Stimulated activated memory B cell treated with anti-CD40 and anti-IgM and Interleukin-4, amounts not matched to agents 10 μg/mL and 1 μg/mL and 100 μg/mL, for 72 hours (primary cell): ENCODE results near the gene HEXIM1.

Experiments used
- ATAC-seq: fragments of 150-1000 bp; cut with Tn5 transposase; 2 replicates; pipeline ENCODE4 v1.10.0; 2021
- H3K27ac Mint-ChIP-seq: one replicate; pipeline ENCODE4 v1.8.0; 2022; ENCODE audit warnings: mild to moderate bottlenecking, mixed read lengths
- H3K27me3 Mint-ChIP-seq: one replicate; pipeline ENCODE4 v1.8.0; 2022; ENCODE audit warnings: mixed read lengths
- H3K36me3 Mint-ChIP-seq: one replicate; pipeline ENCODE4 v1.8.0; 2022; ENCODE audit warnings: mixed read lengths
- H3K4me1 Mint-ChIP-seq: one replicate; pipeline ENCODE4 v1.8.0; 2022; ENCODE audit warnings: mixed read lengths
- H3K4me3 Mint-ChIP-seq: one replicate; pipeline ENCODE4 v1.8.0; 2022; ENCODE audit warnings: mild to moderate bottlenecking, moderate library complexity, mixed read lengths
- H3K9me3 Mint-ChIP-seq: one replicate; pipeline ENCODE4 v1.8.0; 2022; ENCODE audit warnings: mixed read lengths

The HEXIM1 gene

DNA sequence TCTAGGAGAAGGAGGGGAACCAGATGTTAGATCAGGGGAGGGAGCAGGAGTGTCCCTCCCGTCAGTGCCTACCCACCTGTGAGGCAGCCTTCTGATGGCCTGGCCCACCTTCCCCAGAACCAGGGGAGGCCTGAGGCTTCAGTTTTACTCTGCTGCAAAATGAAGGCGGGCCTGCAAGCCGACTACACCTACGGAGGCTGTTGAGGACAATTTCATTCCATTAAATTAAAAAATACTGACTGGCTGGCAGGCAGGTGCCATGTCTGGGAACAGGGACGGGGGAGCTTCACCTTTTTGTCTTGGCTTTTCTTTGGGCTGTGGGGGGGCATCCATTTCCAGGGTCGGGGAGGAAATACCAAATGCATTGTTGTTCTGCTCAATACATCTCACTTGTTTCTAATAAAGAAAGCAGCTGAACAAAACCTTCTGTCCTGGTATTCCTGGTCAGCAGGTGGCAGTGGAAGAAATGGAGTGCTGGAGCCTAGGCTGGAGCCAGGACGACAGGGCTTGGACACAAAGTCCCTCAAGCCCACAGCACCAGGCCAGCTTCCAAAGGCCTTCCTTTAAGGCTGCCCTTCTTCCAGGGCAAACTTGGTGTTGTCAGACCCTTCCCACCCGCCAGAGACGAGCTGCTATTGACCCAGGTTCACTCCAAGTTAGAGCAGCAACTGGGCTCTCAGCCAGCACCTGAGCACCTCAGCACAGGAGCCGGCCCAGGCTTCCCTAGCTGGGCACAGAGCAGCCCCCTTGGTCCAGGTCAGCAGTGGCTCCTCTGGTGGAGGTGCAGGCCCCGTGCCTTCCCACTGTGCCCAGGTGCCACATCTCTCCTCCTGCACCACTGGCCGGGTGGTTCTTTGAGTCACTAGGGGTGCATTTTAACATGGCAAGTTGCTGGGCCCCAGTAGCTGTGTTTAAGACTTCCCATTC lies 39.4 kb upstream of the HEXIM1 start:
- Mint-ChIP-seq H3K9me3 (no peaks in the 10 kb centered on the region), H3K27me3 (no peaks in the 10 kb centered on the region), H3K36me3 (peaks cover 48% of the 10 kb centered on the region), H3K27ac (no peak overlapping the region), H3K4me3 (no peak overlapping the region), H3K4me1 (peaks cover 12% of the 10 kb centered on the region)
- no peak for ATAC-seq

DNA sequence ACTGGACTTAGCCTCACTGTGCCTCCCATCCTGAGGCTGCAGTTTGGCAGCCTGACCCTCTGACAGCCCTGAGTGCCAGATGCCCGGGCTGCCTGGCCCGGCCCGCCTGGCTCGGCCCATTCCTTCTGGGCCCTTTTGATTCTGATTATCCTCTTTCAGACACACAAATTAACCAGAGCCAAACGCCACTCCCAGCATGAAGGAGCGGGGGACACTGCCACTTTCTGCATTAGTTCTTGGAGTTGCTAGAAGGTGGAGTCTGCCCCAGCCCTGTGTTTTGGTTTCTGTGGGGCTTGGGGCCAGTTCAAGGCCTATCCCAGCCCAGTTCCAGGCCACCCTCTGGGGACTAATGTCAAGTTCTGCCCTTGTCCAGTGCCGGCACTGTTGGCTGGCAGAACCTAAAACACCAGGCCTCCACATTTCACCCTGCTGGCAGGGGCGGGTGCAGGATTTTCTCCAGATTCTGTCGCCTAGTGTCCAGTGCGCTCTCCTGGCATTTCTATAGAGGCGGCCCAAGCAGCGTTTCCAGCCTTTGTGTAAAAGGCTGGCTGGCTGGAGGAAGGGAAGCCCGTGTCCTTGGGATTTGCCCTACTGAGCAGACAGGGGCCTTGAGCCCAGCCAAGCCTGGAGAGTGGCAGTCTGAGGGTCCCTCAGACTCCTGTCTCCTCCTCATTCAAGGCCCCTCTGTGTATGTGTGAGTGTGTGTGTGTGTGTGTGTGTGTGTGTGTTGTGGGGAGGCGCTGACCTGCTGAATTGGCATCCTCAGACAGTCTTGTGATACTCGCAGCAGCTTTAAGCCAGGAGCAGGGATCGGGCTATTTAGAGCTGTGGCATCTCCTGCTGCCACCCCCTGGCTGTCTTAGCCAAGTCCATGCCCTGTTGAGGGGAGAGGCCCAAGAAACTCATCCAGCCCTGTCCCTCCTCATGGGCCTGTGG lies 37.3 kb upstream of the HEXIM1 start:
- Mint-ChIP-seq H3K27me3 (peaks cover 1% of the 10 kb centered on the region), H3K4me1 (peaks cover 12% of the 10 kb centered on the region), H3K27ac (no peak overlapping the region), H3K36me3 (peaks cover 27% of the 10 kb centered on the region), H3K9me3 (no peaks in the 10 kb centered on the region), H3K4me3 (no peak overlapping the region)
- ATAC-seq: no peak

DNA sequence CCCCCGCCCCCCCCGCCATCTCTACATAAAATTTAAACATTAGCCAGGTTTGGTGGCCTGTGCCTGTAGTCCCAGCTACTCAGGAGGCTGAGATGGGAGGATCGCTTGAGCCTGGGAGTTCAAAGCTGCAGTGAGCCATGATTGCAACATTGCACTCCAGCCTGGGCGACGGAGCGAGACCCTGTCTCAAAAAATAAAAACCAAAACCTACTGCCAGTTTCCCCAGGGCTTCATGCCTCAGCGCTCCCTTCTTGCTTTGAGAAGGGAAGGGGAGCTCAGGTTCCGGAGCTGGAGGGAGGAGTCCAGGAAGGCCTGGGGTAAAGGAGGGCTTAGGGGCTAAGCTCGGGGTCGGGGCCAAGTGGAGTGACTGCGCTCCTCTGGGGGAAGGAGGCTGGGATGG lies 36.4 kb upstream of the HEXIM1 start:
- peaks cover 12% of the 10 kb centered on the region for H3K4me1 Mint-ChIP-seq
- peaks cover 8% of the 10 kb centered on the region for H3K27me3 Mint-ChIP-seq
- ATAC-seq: no peak
- H3K4me3 Mint-ChIP-seq: no peak overlapping the region
- H3K36me3 Mint-ChIP-seq: peaks cover 18% of the 10 kb centered on the region
- H3K9me3 Mint-ChIP-seq: no peaks in the 10 kb centered on the region
- no peak overlapping the region for H3K27ac Mint-ChIP-seq

DNA sequence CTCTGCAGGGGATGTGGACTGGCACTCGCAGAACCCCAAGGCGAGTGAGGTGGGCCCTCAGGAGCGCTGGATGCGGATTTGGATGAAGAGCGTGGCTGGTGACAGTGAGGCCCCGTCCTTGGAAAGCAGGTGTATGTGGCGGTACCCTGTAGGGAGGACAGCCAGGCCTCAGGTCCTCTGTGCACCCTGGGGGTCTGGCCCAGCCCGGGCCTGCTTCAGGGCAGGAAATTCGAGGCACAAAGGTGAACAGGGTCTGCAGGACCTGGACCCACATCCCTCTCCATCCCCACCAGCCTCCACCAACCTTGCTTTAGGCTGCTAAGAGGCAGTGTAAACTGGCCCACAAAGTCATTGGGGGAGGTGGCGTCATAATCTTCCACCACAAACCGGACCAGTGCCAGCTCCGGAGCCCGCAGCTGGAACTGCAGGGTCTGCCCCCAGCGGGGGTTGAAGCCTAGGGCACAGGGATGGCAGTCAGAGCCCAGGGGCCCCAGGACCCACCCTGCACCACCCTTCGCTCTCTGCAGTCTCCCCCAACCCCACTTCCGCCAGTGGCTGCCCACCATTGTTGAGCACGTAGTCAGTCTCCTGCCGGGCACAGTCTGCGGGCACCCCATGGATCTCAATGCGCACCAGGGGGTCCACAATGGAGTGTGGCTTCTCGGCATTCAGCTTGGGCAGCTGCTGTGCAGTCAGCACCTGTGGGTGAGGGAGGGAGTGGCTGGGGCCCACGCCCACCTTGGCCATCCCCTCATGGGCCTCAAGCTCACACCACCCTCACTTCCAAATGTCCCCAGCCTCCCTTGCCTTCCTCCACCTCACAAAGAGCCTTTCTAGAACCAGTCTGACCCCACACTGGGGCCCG lies 35.5 kb upstream of the HEXIM1 start:
- no peak for ATAC-seq
- H3K27ac Mint-ChIP-seq: no peak overlapping the region
- H3K27me3 Mint-ChIP-seq: peaks cover 8% of the 10 kb centered on the region
- H3K4me3 Mint-ChIP-seq: no peak overlapping the region
- H3K36me3 Mint-ChIP-seq: peaks cover 14% of the 10 kb centered on the region
- H3K4me1 Mint-ChIP-seq: peaks cover 12% of the 10 kb centered on the region
- H3K9me3 Mint-ChIP-seq: no peaks in the 10 kb centered on the region

DNA sequence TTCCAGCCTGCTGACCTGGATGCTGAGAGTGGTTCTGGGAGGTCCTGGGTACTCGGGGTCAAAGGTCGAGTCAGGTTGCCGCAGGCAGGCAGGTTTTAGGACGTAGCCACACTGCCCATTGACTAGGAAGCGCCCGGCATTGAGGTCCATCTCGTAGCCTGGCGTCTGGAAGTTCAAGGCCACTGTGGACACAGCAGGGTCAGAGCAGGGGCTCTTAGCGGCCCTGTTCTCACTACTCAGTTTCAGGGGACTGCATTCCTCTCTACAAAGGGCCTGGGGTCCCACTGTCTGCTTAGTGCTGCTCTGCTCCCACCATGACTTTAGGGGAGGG lies 34.9 kb upstream of the HEXIM1 start:
- Mint-ChIP-seq H3K9me3 (no peaks in the 10 kb centered on the region), H3K27me3 (peaks cover 8% of the 10 kb centered on the region), H3K4me3 (no peak overlapping the region), H3K36me3 (peaks cover 8% of the 10 kb centered on the region), H3K27ac (no peak overlapping the region), H3K4me1 (peaks cover 12% of the 10 kb centered on the region)
- no peak for ATAC-seq

DNA sequence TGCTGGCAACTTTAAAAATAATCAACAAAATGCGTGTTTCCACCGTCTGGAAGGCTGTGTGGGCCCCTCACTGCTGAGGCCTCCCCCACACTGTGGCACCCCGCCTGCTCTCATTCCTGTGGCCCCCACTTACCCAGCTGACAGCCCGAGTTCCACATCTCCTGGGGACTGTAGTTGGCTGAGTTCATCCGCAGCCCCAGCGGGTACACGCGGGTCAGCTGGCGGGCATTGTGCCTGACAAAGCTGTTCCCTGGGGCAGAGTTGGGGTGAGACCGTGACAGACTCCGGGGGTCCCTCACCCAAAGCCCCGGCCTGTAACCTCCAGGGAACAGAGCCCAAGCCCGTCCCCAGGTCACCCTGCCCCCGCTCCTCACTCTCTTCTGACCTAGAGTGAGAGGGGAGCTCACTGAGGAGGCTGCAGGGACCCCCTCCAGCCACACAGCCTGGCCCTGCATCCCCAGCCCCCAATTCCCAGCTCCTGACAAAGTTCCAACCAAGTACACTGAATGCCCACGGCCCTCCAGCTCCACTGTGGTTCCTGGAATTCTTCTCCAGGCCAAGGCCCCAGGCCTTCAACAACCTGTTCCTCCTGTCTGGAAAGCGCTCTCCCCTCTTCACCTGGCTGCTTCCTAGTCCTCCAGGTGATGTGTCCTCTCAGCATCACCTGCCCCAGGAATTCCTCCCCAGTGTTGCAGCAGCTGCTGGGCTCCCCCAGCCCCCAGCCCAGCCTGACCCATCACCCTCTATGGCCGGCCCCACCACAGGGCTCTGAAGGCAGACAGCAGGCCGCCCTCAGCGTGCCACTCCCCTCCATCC lies 34.0 kb upstream of the HEXIM1 start:
- Mint-ChIP-seq H3K27ac (no peak overlapping the region), H3K4me1 (peaks cover 12% of the 10 kb centered on the region), H3K36me3 (peaks cover 3% of the 10 kb centered on the region), H3K9me3 (no peaks in the 10 kb centered on the region), H3K4me3 (no peak overlapping the region), H3K27me3 (peaks cover 8% of the 10 kb centered on the region)
- no peak for ATAC-seq

DNA sequence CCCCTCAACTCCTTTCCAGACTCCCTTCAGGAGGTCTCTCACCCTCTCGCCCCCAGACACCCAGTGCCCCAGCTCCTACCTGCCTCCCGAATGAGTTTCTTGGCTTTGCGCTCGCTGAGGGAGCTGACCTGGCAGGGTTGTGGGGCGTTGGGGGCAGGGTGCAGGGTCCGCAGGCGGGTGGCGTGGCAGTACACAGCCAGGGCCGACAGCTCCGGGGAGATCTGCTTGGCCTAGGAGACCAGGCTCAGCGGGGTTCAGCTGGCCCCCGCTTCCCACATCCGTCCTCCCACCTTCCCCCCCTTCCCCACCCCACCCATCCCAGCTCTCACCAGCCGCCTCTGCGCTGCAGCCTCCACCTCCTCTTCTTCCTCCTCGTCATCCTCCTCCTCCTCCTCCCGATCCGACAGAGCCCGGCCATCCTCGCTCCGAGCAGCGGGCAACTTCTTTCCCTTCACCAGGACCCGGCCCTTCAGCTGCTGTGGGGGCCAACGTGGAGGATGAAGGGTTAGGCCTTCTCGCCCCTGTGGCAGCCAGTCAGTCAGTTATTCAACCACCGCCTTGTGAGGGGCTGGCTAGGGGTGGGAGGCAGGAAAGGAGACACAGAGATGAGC lies 33.2 kb upstream of the HEXIM1 start:
- Mint-ChIP-seq H3K4me3 (no peak overlapping the region), H3K27me3 (peaks cover 8% of the 10 kb centered on the region), H3K36me3 (no peaks in the 10 kb centered on the region), H3K9me3 (no peaks in the 10 kb centered on the region), H3K27ac (no peak overlapping the region), H3K4me1 (peaks cover 12% of the 10 kb centered on the region)
- ATAC-seq: no peak

DNA sequence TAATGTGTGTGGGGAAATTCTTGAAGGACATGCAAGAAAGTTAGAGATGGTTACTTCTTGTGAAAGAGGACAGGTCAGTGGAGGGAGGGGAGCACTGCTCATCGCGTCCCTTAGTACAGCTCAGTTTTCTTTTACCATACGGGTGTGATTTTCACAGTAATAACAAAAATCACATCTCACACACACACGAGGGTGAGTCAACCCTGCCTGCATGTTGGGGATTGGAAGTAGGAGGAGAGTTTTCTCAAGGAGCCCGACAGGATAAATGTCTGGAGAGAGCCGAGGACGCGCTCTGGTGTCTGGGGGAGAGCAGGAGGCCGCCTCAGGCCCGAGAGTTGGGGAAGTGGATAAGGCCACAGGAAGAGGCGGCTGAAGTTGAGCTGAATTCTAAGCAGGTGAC lies 32.4 kb upstream of the HEXIM1 start:
- Mint-ChIP-seq H3K9me3 (no peaks in the 10 kb centered on the region), H3K27ac (no peak overlapping the region)

DNA sequence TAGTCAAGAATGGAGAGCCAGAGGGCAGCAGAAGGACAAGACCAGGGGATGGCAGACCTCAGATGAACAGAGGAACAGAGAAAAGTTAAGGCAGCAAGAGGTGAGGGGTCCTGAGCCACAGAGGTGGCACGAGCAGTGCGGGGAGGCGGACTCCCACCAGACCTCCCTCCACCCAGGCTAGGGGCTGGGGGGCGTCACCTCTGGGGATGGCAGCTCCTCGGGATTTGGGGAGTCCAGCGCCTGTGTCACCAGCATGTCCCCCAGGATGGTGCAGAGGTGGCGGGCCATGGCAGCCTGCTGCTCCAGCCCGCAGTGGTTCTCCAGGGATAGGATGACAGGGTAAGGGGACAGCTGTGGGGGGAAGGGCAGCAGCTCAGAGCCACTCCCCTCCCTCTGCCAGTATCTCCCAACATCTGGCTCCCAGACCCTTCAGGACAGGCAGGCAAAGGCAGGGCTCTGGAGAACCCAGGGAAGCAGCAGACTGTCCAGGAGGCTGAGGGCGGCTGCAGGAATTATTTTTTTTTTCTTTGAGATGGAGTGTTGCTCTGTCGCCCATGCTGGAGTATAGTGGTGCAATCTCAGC lies 31.8 kb upstream of the HEXIM1 start:
- H3K9me3 Mint-ChIP-seq: no peaks in the 10 kb centered on the region
- no peak overlapping the region for H3K4me3 Mint-ChIP-seq
- H3K27me3 Mint-ChIP-seq: peaks cover 13% of the 10 kb centered on the region
- H3K36me3 Mint-ChIP-seq: no peaks in the 10 kb centered on the region
- H3K27ac Mint-ChIP-seq: no peak overlapping the region
- peaks cover 9% of the 10 kb centered on the region for H3K4me1 Mint-ChIP-seq
- no peak for ATAC-seq

More for the DNA sequence above, 32.4 kb upstream of the HEXIM1 start:
- no peak for ATAC-seq
- H3K36me3 Mint-ChIP-seq: no peaks in the 10 kb centered on the region
- H3K4me1 Mint-ChIP-seq: peaks cover 12% of the 10 kb centered on the region
- H3K4me3 Mint-ChIP-seq: no peak overlapping the region
- peaks cover 8% of the 10 kb centered on the region for H3K27me3 Mint-ChIP-seq

DNA sequence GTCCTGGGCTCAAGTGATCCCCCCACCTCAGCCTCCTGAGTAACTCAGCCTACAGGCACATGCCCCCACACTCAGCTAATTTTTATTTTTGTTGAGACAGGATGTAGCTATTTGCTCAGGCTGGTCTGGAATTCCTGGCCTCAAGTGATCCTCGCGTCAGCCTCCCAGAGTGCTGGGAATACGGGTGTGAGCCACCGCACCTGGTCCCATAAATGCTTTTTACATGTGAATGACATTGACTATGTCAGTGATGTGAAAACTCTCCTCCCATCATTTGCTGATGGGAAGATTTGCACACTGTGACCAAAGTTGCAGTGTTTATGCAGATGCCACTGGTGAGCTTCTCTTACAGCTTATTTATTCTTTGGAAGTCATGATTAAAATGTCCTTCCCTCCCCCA lies 30.9 kb upstream of the HEXIM1 start:
- no peak for ATAC-seq
- no peak overlapping the region for H3K27ac Mint-ChIP-seq
- peaks cover 17% of the 10 kb centered on the region for H3K27me3 Mint-ChIP-seq
- no peak overlapping the region for H3K4me3 Mint-ChIP-seq
- no peaks in the 10 kb centered on the region for H3K36me3 Mint-ChIP-seq
- H3K4me1 Mint-ChIP-seq: peaks cover 1% of the 10 kb centered on the region
- no peaks in the 10 kb centered on the region for H3K9me3 Mint-ChIP-seq

DNA sequence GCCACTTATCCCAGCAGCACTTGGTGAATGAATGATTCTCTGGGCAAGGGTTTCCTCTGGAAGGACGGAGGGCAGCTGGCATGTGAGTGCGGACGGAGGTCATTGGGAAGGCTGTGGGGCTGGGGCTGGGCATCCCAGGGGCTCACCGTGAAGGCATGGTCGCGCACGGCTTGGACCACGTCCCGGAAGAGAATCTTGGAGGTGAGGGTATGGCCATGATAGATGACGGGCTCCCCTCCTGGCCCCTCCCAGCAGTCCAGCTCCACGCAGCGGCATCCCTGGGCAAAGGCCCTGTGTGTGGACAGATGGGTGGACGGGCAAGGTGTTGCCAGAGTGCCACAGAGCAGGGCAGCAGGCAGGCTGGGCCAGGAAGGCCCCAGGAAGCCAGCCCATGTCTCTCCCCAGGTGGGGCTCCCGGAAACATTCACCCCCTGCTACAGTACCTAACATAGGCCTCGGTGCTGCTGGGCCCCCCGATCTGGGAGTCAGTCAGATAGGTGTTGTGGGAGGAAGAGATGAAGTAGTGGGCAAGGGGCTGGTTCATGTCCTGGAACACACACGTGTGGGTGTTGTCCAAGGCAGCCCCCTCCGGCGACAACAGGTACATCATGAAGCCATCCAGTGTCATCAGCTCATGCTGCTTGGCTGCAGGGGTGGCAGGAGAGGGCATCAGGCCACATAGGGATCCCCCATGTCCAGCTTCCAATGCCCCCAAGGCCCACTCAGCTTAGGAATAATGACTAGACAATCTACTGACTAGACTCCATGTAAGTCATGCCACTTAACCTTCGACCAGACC lies 30.2 kb upstream of the HEXIM1 start:
- H3K4me1 Mint-ChIP-seq: no peaks in the 10 kb centered on the region
- no peak for ATAC-seq
- no peak overlapping the region for H3K4me3 Mint-ChIP-seq
- H3K36me3 Mint-ChIP-seq: no peaks in the 10 kb centered on the region
- peaks cover 17% of the 10 kb centered on the region for H3K27me3 Mint-ChIP-seq
- H3K9me3 Mint-ChIP-seq: no peaks in the 10 kb centered on the region
- H3K27ac Mint-ChIP-seq: no peak overlapping the region

DNA sequence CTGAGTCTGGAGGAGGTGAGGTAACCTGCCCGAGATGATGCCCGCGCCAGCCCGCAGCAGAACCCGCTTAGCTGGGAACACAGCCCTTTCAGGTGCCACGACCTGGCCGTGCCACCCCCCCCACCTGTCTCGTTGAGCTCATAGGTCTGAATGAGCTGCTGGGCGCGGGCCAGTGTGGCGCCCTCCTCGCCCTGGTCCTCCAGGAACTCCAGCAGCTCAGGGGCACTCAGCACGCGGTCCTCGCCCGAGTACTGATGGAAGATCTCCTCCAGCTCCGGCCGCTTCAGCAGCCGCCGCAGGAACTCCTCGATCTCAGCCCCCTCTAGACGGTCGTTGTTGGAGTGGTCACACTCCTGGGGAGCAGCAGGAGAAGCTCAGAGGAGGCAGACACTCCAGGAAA lies 29.6 kb upstream of the HEXIM1 start:
- Mint-ChIP-seq H3K27me3 (peaks cover 17% of the 10 kb centered on the region), H3K4me3 (no peak overlapping the region), H3K9me3 (no peaks in the 10 kb centered on the region), H3K4me1 (no peaks in the 10 kb centered on the region), H3K36me3 (no peaks in the 10 kb centered on the region), H3K27ac (no peak overlapping the region)
- no peak for ATAC-seq

DNA sequence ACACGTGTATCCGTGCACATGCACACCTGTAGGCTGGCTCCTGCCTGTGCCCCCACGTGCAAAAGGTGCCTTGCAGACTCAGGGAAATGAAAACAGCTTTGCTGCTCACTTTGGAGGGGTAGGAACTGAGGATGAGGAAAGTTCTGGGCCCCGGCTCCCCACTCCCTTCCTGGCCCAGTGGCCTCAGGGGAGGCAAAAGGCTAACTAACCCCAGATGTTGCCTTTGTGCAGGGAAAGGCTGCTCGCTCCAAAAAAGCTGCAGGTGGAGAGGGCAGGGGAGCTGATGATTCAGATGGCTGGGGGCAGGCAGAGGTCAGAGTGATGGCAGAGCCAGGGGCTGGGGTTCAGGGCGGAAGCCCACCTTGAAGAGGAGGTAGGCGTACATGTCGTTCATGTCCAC lies 28.3 kb upstream of the HEXIM1 start:
- Mint-ChIP-seq H3K27me3 (peaks cover 17% of the 10 kb centered on the region), H3K9me3 (no peaks in the 10 kb centered on the region), H3K36me3 (no peaks in the 10 kb centered on the region), H3K27ac (no peak overlapping the region), H3K4me3 (no peak overlapping the region), H3K4me1 (peaks cover 6% of the 10 kb centered on the region)
- ATAC-seq: no peak
